22Rv1 (cell line): Measurements from ENCODE around the gene PRR22.

Experiments
- ZFX ChIP-seq: fragments of 450-650 bp; IDR thresholded peaks from 2 replicates; pipeline ENCODE4 v1.6.1; 2017; ENCODE audit warnings: antibody characterized with exemption, borderline replicate concordance
- TF ChIP-seq, protein P1 (sequence below): fragments of 450-650 bp; IDR thresholded peaks from 2 replicates; pipeline ENCODE4 v1.5.1; 2017; ENCODE audit warnings: mild to moderate bottlenecking

DNA sequence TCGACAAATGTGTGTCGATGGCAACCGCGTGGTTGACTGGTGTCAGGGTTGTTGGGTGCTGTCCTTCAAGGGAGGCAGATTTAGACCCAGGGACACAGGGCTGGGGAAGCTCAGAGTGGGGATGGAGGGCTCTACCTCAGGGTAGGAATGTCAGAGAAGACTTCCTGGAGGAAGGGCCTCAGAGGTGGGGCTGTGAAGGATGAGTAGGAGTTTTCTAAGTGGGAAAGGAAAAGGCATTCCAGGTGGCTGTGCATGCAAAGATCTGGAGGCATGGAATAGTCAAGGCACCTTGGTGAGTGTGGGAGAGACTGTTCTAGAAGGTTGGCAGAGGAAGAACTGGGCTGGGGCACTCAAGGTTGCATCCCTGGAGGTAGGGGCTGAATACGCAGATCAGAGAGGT is 22.4 kb upstream of the PRR22 start:
- TF ChIP-seq, protein P1, sequence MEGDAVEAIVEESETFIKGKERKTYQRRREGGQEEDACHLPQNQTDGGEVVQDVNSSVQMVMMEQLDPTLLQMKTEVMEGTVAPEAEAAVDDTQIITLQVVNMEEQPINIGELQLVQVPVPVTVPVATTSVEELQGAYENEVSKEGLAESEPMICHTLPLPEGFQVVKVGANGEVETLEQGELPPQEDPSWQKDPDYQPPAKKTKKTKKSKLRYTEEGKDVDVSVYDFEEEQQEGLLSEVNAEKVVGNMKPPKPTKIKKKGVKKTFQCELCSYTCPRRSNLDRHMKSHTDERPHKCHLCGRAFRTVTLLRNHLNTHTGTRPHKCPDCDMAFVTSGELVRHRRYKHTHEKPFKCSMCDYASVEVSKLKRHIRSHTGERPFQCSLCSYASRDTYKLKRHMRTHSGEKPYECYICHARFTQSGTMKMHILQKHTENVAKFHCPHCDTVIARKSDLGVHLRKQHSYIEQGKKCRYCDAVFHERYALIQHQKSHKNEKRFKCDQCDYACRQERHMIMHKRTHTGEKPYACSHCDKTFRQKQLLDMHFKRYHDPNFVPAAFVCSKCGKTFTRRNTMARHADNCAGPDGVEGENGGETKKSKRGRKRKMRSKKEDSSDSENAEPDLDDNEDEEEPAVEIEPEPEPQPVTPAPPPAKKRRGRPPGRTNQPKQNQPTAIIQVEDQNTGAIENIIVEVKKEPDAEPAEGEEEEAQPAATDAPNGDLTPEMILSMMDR = no peak
- TF ChIP-seq ZFX = no peak
